HUDEP-2 (cell line): ENCODE measurements around the gene ZNF473.

ENCODE experiments used
- DNase-seq, 76 experiments: peaks; one replicate each; lab custom pipeline; 2025; ENCODE audit not compliant: unreplicated experiment in 76 of 76; lab: John Stamatoyannopoulos, UW

The ZNF473 gene

GRCh38 chr19:50003254-50003788, 22.5 kb upstream of the ZNF473 start:
- no peak for DNase-seq

- peak in 41 of 76 experiments; percentile 11 to 74 (median 38) for DNase-seq
Measured at GRCh38 chr19:50003810-50004419, 21.9 kb upstream of the ZNF473 start.

- DNase-seq, result no peak
Measured at GRCh38 chr19:50005428-50005827, 20.4 kb upstream of the ZNF473 start.

GRCh38 chr19:50007170-50007569, 18.6 kb upstream of the ZNF473 start:
- no peak for DNase-seq

GRCh38 chr19:50007947-50008346, 17.9 kb upstream of the ZNF473 start:
- no peak for DNase-seq

GRCh38 chr19:50008532-50008931, 17.3 kb upstream of the ZNF473 start:
- peak in 6 of 76 experiments; percentile 5 to 17 (median 10) for DNase-seq

- no peak for DNase-seq
Measured at GRCh38 chr19:50016225-50016807, 9.5 kb upstream of the ZNF473 start.

GRCh38 chr19:50020481-50020880, 5.3 kb upstream of the ZNF473 start:
- no peak for DNase-seq

- DNase-seq, result no peak
Measured at GRCh38 chr19:50022823-50023222, 3.0 kb upstream of the ZNF473 start.

- no peak for DNase-seq
Measured at GRCh38 chr19:50024719-50025021, 1.1 kb upstream of the ZNF473 start.

GRCh38 chr19:50025022-50025793, 597 bp upstream of the ZNF473 start, which contains the start of gene VRK3:
VRK3 (minus strand) TSS chr19:50025372; CDS start chr19:50016162, 9,210 bp downstream.
- peak; percentile 88 to 100 (median 100) for DNase-seq

GRCh38 chr19:50026550-50026906, 723 bp downstream of the ZNF473 start:
- no peak for DNase-seq

GRCh38 chr19:50030225-50030624, 4.4 kb downstream of the ZNF473 start:
- DNase-seq, result no peak

- DNase-seq, result no peak
Measured at GRCh38 chr19:50030937-50031336, 5.1 kb downstream of the ZNF473 start.

GRCh38 chr19:50036908-50037307, 11.1 kb downstream of the ZNF473 start:
- no peak for DNase-seq

GRCh38 chr19:50039968-50040367, 14.2 kb downstream of the ZNF473 start:
- no peak for DNase-seq

- DNase-seq, result no peak
Measured at GRCh38 chr19:50040967-50041366, 15.2 kb downstream of the ZNF473 start.

- DNase-seq, result no peak
Measured at GRCh38 chr19:50042363-50043024, 16.7 kb downstream of the ZNF473 start.

- DNase-seq, result no peak
Measured at GRCh38 chr19:50043967-50044366, 18.2 kb downstream of the ZNF473 start.

- no peak for DNase-seq
Measured at GRCh38 chr19:50044922-50045321, 19.1 kb downstream of the ZNF473 start.
